HCT116 (cell line): Measurements from ENCODE around the gene NUBPL. TPM values are rescaled to one million over a fixed set of nuclear protein-coding genes. Genes with fewer than 3 reads are reported as not detected.

Experiments
- ATAC-seq: fragments of 200-7000 bp; cut with Tn5 transposase; 2 replicates; pipeline ENCODE4 v1.9.1; 2020; ENCODE audit warnings: mild to moderate bottlenecking, moderate library complexity
- BruUV-seq: library from RNA; stranded (reverse); fragments of 400-500 nt; replicated peaks from 2 replicates; lab custom pipeline; 2021; lab: Mats Ljungman, UMichigan
- CTCF ChIA-PET: fragments of 300-600 bp; sonication (Branson Sonifier 250); formaldehyde crosslinking; loops from one replicate; lab custom pipeline; 2021; ENCODE audit warnings: antibody characterized with exemption; lab: Charles Lee
- POLR2A ChIA-PET: fragments of 300-600, 350-600 bp; sonication (Branson Sonifier 250); formaldehyde crosslinking; loops from one replicate; lab custom pipeline; 2021; ENCODE audit warnings: antibody characterized with exemption; lab: Charles Lee
- RAD21 ChIA-PET, 2 experiments: fragments of 300-600 bp; sonication (Branson Sonifier 250); formaldehyde crosslinking; loops; one replicate each; lab custom pipeline; 2023; ENCODE audit warnings: low total read pairs in 2 of 2; ENCODE audit not compliant: uncharacterized antibody in 2 of 2, unreplicated experiment in 2 of 2, low non-redundant PET in 1 of 2; lab: Charles Lee
- DNase-seq: peaks from one replicate; pipeline ENCODE4 v3.0.0-alpha.2; 2010; ENCODE audit warnings: low read depth, low spot score
- H2AFZ ChIP-seq: fragments of 200-600 bp; shearing (Covaris generic), sonication (generic); 2 replicates; pipeline ENCODE4 v1.6.1; 2017; ENCODE audit warnings: low read depth, mixed run types, mixed read lengths, antibody characterized with exemption, low read length; ENCODE audit not compliant: poor library complexity, severe bottlenecking
- H3K27ac ChIP-seq: 2 replicates; pipeline ENCODE4 v1.5.1; 2012; ENCODE audit warnings: low read depth, low read length
- H3K27me3 ChIP-seq: fragments of 200-600 bp; sonication (generic); 2 replicates; pipeline ENCODE4 v1.6.1; 2016; ENCODE audit warnings: mixed run types, low read length, mixed read lengths; ENCODE audit not compliant: insufficient read depth
- H3K36me3 ChIP-seq, 2 experiments: fragments of 200-500 bp in 1 of 2; fragments of 200-600 bp in 1 of 2; sonication (Bioruptor generic) in 1 of 2; sonication (generic) in 1 of 2; 2 replicates each; pipeline versions ENCODE4 v1.5.1 to v1.6.1; 2014 to 2016; ENCODE audit warnings: low read length in 2 of 2, inconsistent platforms in 1 of 2, mixed read lengths in 1 of 2, mixed run types in 1 of 2; ENCODE audit not compliant: insufficient read depth in 2 of 2, control insufficient read depth in 1 of 2
- H3K4me1 ChIP-seq, 2 experiments: fragments of 200-600 bp in 1 of 2; sonication (generic) in 1 of 2; 2 replicates each; pipeline versions ENCODE4 v1.5.1 to v1.6.1; 2012 to 2017; ENCODE audit warnings: low read length in 2 of 2, inconsistent platforms in 1 of 2, mild to moderate bottlenecking in 1 of 2, mixed read lengths in 1 of 2, mixed run types in 1 of 2, moderate library complexity in 1 of 2; ENCODE audit not compliant: insufficient read depth in 2 of 2, control insufficient read depth in 1 of 2
- H3K4me2 ChIP-seq: fragments of 200-600 bp; sonication (generic); 2 replicates; pipeline ENCODE4 v1.6.1; 2017; ENCODE audit warnings: mixed run types, low read length, mixed read lengths
- H3K4me3 ChIP-seq, 2 experiments: fragments of 200-600 bp in 1 of 2; sonication (generic) in 1 of 2; replicated peaks in 1 of 2; 2 replicates each; pipeline ENCODE4 v1.5.1; 2011 to 2016; ENCODE audit warnings: low read length in 2 of 2, control low read depth in 1 of 2, low read depth in 1 of 2, mild to moderate bottlenecking in 1 of 2, mixed read lengths in 1 of 2, mixed run types in 1 of 2
- H3K79me2 ChIP-seq: fragments of 200-600 bp; sonication (generic); 2 replicates; pipeline ENCODE4 v1.6.1; 2017; ENCODE audit warnings: mild to moderate bottlenecking, mixed run types, low read length, moderate library complexity, mixed read lengths; ENCODE audit not compliant: insufficient read depth
- H3K9ac ChIP-seq: fragments of 200-600 bp; sonication (generic); 2 replicates; pipeline ENCODE4 v1.6.1; 2016; ENCODE audit warnings: low read length, mixed read lengths
- H3K9me2 ChIP-seq: fragments of 200-600 bp; sonication (generic), shearing (Covaris generic); 2 replicates; pipeline ENCODE4 v1.6.1; 2017; ENCODE audit warnings: mixed run types, mild to moderate bottlenecking, moderate library complexity; ENCODE audit not compliant: insufficient read depth
- H3K9me3 ChIP-seq, 2 experiments: fragments of 200-500 bp in 1 of 2; fragments of 200-600 bp in 1 of 2; sonication (Bioruptor generic) in 1 of 2; sonication (generic) in 1 of 2; 2 replicates each; pipeline ENCODE4 v1.6.1; 2014 to 2017; ENCODE audit warnings: low read length in 2 of 2, mixed read lengths in 2 of 2, inconsistent platforms in 1 of 2, low read depth in 1 of 2, mild to moderate bottlenecking in 1 of 2, mixed run types in 1 of 2, moderate library complexity in 1 of 2; ENCODE audit not compliant: control insufficient read depth in 1 of 2, insufficient read depth in 1 of 2
- H4K20me1 ChIP-seq: fragments of 200-600 bp; sonication (generic), shearing (Covaris generic); 2 replicates; pipeline ENCODE4 v1.6.1; 2017; ENCODE audit warnings: mixed run types, mild to moderate bottlenecking, moderate library complexity; ENCODE audit not compliant: insufficient read depth
- ATF3 ChIP-seq: IDR thresholded peaks from 2 replicates; pipeline ENCODE4 v1.6.1; 2012
- CBX3 ChIP-seq: IDR thresholded peaks from 2 replicates; pipeline ENCODE4 v1.6.1; 2012; ENCODE audit warnings: low read depth
- EGR1 ChIP-seq: IDR thresholded peaks from 2 replicates; pipeline ENCODE4 v1.6.1; 2012; ENCODE audit warnings: low read depth
- EZH2 ChIP-seq: fragments of 200-600 bp; sonication (generic); IDR thresholded peaks from 2 replicates; pipeline ENCODE4 v1.6.1; 2017; ENCODE audit warnings: antibody characterized with exemption, mixed run types
- EZH2phosphoT487 ChIP-seq: fragments of 200-600 bp; IDR thresholded peaks from 2 replicates; pipeline ENCODE4 v1.6.1; 2018; ENCODE audit warnings: antibody characterized with exemption, borderline replicate concordance
- FOSL1 ChIP-seq: IDR thresholded peaks from 2 replicates; pipeline ENCODE4 v1.6.1; 2012; ENCODE audit warnings: low read depth
- JUND ChIP-seq: IDR thresholded peaks from 2 replicates; pipeline ENCODE4 v1.6.1; 2012
- MAX ChIP-seq: IDR thresholded peaks from 2 replicates; pipeline ENCODE4 v1.6.1; 2012
- POLR2A ChIP-seq: IDR thresholded peaks from 2 replicates; pipeline ENCODE4 v1.7.0; 2011; ENCODE audit warnings: borderline replicate concordance; ENCODE audit not compliant: insufficient read depth, insufficient read length; ENCODE audit errors: extremely low read depth
- RAD21 ChIP-seq: IDR thresholded peaks from 2 replicates; pipeline ENCODE4 v1.6.1; 2012; ENCODE audit warnings: low read depth, mild to moderate bottlenecking
- SIN3A ChIP-seq: IDR thresholded peaks from 2 replicates; pipeline ENCODE4 v1.6.1; 2012; ENCODE audit warnings: low read depth
- SRF ChIP-seq: IDR thresholded peaks from 2 replicates; pipeline ENCODE4 v1.6.1; 2012; ENCODE audit warnings: low read depth
- TCF7L2 ChIP-seq: IDR thresholded peaks from 2 replicates; pipeline ENCODE4 v1.7.0; 2011; ENCODE audit warnings: borderline replicate concordance, inconsistent platforms; ENCODE audit not compliant: insufficient read depth, insufficient read length; ENCODE audit errors: extremely low read depth
- YY1 ChIP-seq: IDR thresholded peaks from 2 replicates; pipeline ENCODE4 v1.6.1; 2011; ENCODE audit warnings: low read length, low read depth, moderate library complexity, mild to moderate bottlenecking; ENCODE audit not compliant: insufficient replicate concordance; ENCODE audit errors: extremely low read depth
- ZBTB33 ChIP-seq: IDR thresholded peaks from 2 replicates; pipeline ENCODE4 v1.6.1; 2011; ENCODE audit warnings: mild to moderate bottlenecking, low read length, moderate library complexity; ENCODE audit not compliant: insufficient replicate concordance; ENCODE audit errors: extremely low read depth
- ZNF274 ChIP-seq: fragments of 200-500 bp; sonication (Bioruptor generic); IDR thresholded peaks from 2 replicates; pipeline ENCODE4 v1.6.1; 2014; ENCODE audit warnings: mild to moderate bottlenecking, low read depth, low read length, inconsistent platforms
- intact Hi-C: fragments of 100-400 bp; cut with micrococcal nuclease; formaldehyde crosslinking; loops from 2 replicates; pipeline ENCODE4 v1.10.0; 2022
- total RNA-seq: library from RNA; stranded (reverse); gene quantifications from one replicate; pipeline ENCODE4 v1.2.1, GENCODE V29; 2021; ENCODE audit not compliant: unreplicated experiment
- TF ChIP-seq, protein P1 (sequence below): IDR thresholded peaks from 2 replicates; pipeline ENCODE4 v1.6.1; 2012; ENCODE audit warnings: low read depth
- TF ChIP-seq, protein P2 (sequence below), 3 experiments: fragments of 200-600 bp in 1 of 3; sonication (generic) in 1 of 3; IDR thresholded peaks in 2 of 3; conservative IDR thresholded peaks in 1 of 3; 2 replicates each; pipeline ENCODE4 v1.5.1; 2012 to 2017; ENCODE audit warnings: low read depth in 2 of 3, low read length in 2 of 3, antibody characterized with exemption in 1 of 3, borderline replicate concordance in 1 of 3, control low read depth in 1 of 3, mild to moderate bottlenecking in 1 of 3, mixed read lengths in 1 of 3, mixed run types in 1 of 3, moderate library complexity in 1 of 3; ENCODE audit not compliant: insufficient read depth in 1 of 3

Gene NUBPL
- total RNA-seq, 1 experiment from 2014 or later: 11.3 TPM

GRCh38 chr14:31566456-31566855 is 5.3 kb downstream of the NUBPL start:
- RAD21 ChIA-PET: no interaction called here

More at GRCh38 chr14:31566456-31566855, 5.3 kb downstream of the NUBPL start:
- intact Hi-C loops: no loop called here
- no TSS peak for BruUV-seq
- peaks cover 0 to 4% of the 10 kb centered on the region in 2 experiments; a peak in 2 of 4 replicates for H3K4me1 ChIP-seq
- ChIA-PET POLR2A (no interaction called here), CTCF (no interaction called here)
- no peak overlapping the region for H2AFZ ChIP-seq
- no peaks in the 10 kb centered on the region for H3K9me2 ChIP-seq
- H3K27ac ChIP-seq: no peak overlapping the region
- H3K4me2 ChIP-seq: no peak overlapping the region
- no peaks in the 10 kb centered on the region for H3K27me3 ChIP-seq
- no peaks in the 10 kb centered on the region for H3K9me3 ChIP-seq
- H4K20me1 ChIP-seq: no peaks in the 10 kb centered on the region
- H3K4me3 ChIP-seq: no peak overlapping the region
- H3K79me2 ChIP-seq: peaks cover 2% of the 10 kb centered on the region; the same call in 1 of the 2 replicates
- TF ChIP-seq, protein P1, sequence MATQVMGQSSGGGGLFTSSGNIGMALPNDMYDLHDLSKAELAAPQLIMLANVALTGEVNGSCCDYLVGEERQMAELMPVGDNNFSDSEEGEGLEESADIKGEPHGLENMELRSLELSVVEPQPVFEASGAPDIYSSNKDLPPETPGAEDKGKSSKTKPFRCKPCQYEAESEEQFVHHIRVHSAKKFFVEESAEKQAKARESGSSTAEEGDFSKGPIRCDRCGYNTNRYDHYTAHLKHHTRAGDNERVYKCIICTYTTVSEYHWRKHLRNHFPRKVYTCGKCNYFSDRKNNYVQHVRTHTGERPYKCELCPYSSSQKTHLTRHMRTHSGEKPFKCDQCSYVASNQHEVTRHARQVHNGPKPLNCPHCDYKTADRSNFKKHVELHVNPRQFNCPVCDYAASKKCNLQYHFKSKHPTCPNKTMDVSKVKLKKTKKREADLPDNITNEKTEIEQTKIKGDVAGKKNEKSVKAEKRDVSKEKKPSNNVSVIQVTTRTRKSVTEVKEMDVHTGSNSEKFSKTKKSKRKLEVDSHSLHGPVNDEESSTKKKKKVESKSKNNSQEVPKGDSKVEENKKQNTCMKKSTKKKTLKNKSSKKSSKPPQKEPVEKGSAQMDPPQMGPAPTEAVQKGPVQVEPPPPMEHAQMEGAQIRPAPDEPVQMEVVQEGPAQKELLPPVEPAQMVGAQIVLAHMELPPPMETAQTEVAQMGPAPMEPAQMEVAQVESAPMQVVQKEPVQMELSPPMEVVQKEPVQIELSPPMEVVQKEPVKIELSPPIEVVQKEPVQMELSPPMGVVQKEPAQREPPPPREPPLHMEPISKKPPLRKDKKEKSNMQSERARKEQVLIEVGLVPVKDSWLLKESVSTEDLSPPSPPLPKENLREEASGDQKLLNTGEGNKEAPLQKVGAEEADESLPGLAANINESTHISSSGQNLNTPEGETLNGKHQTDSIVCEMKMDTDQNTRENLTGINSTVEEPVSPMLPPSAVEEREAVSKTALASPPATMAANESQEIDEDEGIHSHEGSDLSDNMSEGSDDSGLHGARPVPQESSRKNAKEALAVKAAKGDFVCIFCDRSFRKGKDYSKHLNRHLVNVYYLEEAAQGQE: no peak
- TF ChIP-seq, protein P2, sequence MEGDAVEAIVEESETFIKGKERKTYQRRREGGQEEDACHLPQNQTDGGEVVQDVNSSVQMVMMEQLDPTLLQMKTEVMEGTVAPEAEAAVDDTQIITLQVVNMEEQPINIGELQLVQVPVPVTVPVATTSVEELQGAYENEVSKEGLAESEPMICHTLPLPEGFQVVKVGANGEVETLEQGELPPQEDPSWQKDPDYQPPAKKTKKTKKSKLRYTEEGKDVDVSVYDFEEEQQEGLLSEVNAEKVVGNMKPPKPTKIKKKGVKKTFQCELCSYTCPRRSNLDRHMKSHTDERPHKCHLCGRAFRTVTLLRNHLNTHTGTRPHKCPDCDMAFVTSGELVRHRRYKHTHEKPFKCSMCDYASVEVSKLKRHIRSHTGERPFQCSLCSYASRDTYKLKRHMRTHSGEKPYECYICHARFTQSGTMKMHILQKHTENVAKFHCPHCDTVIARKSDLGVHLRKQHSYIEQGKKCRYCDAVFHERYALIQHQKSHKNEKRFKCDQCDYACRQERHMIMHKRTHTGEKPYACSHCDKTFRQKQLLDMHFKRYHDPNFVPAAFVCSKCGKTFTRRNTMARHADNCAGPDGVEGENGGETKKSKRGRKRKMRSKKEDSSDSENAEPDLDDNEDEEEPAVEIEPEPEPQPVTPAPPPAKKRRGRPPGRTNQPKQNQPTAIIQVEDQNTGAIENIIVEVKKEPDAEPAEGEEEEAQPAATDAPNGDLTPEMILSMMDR (IDR thresholded peaks at IDR 0.05 in 2 of 3, conservative IDR thresholded peaks at IDR 0.05 in 1 of 3; ENCODE audit: borderline replicate concordance in 1 of 3, insufficient read depth in 1 of 3, low read depth in 2 of 3, low read length in 2 of 3): no peak
- TF ChIP-seq SIN3A (no peak), POLR2A (no peak), EZH2phosphoT487 (no peak), EZH2 (no peak), EGR1 (no peak), ZBTB33 (no peak), MAX (no peak), YY1 (no peak), TCF7L2 (no peak), FOSL1 (no peak), CBX3 (no peak), RAD21 (no peak), SRF (no peak), ZNF274 (no peak), ATF3 (no peak), JUND (no peak)
- no peaks in the 10 kb centered on the region for H3K36me3 ChIP-seq
- DNase-seq (no peak), ATAC-seq (no peak)
- H3K9ac ChIP-seq: no peak overlapping the region
